Testis (tissue), 2 donors: ENCODE results near the gene ACTL10.

Experiments
- CTCF ChIP-seq, 3 experiments: fragments of 450-650 bp in 2 of 3; fragments of 200-600 bp in 1 of 3; sonication (generic) in 1 of 3; IDR thresholded peaks; one replicate each; pipeline ENCODE4 v1.5.1; 2016 to 2019; ENCODE audit warnings: antibody characterized with exemption in 3 of 3, mild to moderate bottlenecking in 2 of 3, moderate library complexity in 1 of 3
- POLR2A ChIP-seq: fragments of 450-650 bp; IDR thresholded peaks from one replicate; pipeline ENCODE4 v1.6.1; 2017; ENCODE audit warnings: antibody characterized with exemption, mild to moderate bottlenecking, moderate library complexity

- TF ChIP-seq CTCF (IDR thresholded peaks at IDR 0.05) (no peak), POLR2A (no peak)
Observed at GRCh38 chr20:33681728-33682353, 15.1 kb downstream of the ACTL10 start.
